A549 (cell line): ENCODE results near the gene CEBPG. TPM values are rescaled to one million over a fixed set of nuclear protein-coding genes. Genes with fewer than 3 reads are reported as not detected.

Source experiments
- ATAC-seq, 2 experiments: fragments of 200-7000 bp in 1 of 2; fragments of >200 bp in 1 of 2; cut with Nextera tagmentation in 1 of 2; cut with Tn5 transposase in 1 of 2; 3 replicates each; pipeline versions ENCODE4 v1.8.0 to v1.9.1; 2018 to 2020; ENCODE audit warnings: mild to moderate bottlenecking in 1 of 2, moderate library complexity in 1 of 2
- CTCF ChIA-PET: fragments of 300-600 bp; sonication (Branson Sonifier 250); formaldehyde crosslinking; extraction: SDS; loops from one replicate; lab custom pipeline; 2021; ENCODE audit warnings: antibody characterized with exemption, inconsistent platforms; lab: Yijun Ruan, JAX
- POLR2A ChIA-PET: fragments of 350-600 bp; formaldehyde crosslinking; extraction: SDS; loops from one replicate; lab custom pipeline; 2021; ENCODE audit warnings: antibody characterized with exemption, inconsistent platforms; lab: Yijun Ruan, JAX
- DNase-seq, 2 experiments: peaks; one replicate each; pipeline versions ENCODE4 v3.0.0 to v3.0.0-alpha.2; 2011 to 2016; ENCODE audit warnings: low read depth in 1 of 2, low spot score in 1 of 2
- FAIRE-seq: peaks from 2 replicates; lab custom pipeline; 2011; peaks lifted over from hg19 to GRCh38; lab: Jason Lieb, UNC
- H3K27ac ChIP-seq, 2 experiments: fragments of >200 bp; sonication (Bioruptor Twin); formaldehyde crosslinking; 3 replicates each; pipeline ENCODE4 v1.5.1; 2016 to 2017
- H3K4me1 ChIP-seq: fragments of >200 bp; sonication (Bioruptor Twin); formaldehyde crosslinking; 3 replicates; pipeline ENCODE4 v1.6.1; 2016
- H3K4me2 ChIP-seq: fragments of >200 bp; sonication (Bioruptor Twin); formaldehyde crosslinking; 3 replicates; pipeline ENCODE4 v1.6.1; 2016
- H3K4me3 ChIP-seq: fragments of >200 bp; sonication (Bioruptor Twin); formaldehyde crosslinking; 3 replicates; pipeline ENCODE4 v1.5.1; 2016
- H3K9me3 ChIP-seq: fragments of >200 bp; sonication (Bioruptor Twin); formaldehyde crosslinking; 3 replicates; pipeline ENCODE4 v1.6.1; 2016
- BHLHE40 ChIP-seq: IDR thresholded peaks from 2 replicates; pipeline ENCODE4 v1.6.1; 2012; ENCODE audit warnings: low read depth, low read length, inconsistent platforms
- CBX2 ChIP-seq: fragments of 200-600 bp; sonication (generic); IDR thresholded peaks from 2 replicates; pipeline ENCODE4 v1.6.1; 2016; ENCODE audit warnings: low read depth, mild to moderate bottlenecking, borderline replicate concordance
- CEBPB ChIP-seq, 2 experiments: fragments of >200 bp in 1 of 2; sonication (Bioruptor Twin) in 1 of 2; formaldehyde crosslinking in 1 of 2; IDR thresholded peaks; 2 replicates each; pipeline ENCODE4 v1.6.1; 2012 to 2016
- CHD2 ChIP-seq: fragments of 150-350 bp; IDR thresholded peaks from 2 replicates; pipeline ENCODE4 v1.6.1; 2014; ENCODE audit warnings: low read length; ENCODE audit not compliant: partially characterized antibody
- CHD4 ChIP-seq: fragments of 200-600 bp; sonication (generic); IDR thresholded peaks from 2 replicates; pipeline ENCODE4 v1.6.1; 2016; ENCODE audit warnings: antibody characterized with exemption, mild to moderate bottlenecking, borderline replicate concordance
- EHF ChIP-seq: fragments of 250-450 bp; sonication (Bioruptor Pico); IDR thresholded peaks from 2 replicates; pipeline ENCODE4 v1.5.0; 2020; ENCODE audit warnings: mild to moderate bottlenecking
- EHMT2 ChIP-seq: fragments of 200-600 bp; sonication (generic); IDR thresholded peaks from 2 replicates; pipeline ENCODE4 v1.6.1; 2016; ENCODE audit warnings: antibody characterized with exemption, low read depth, mild to moderate bottlenecking, moderate library complexity
- ESRRA ChIP-seq: fragments of 150-350 bp; IDR thresholded peaks from 2 replicates; pipeline ENCODE4 v1.6.1; 2014; ENCODE audit warnings: mild to moderate bottlenecking, low read length, borderline replicate concordance
- FOXS1 ChIP-seq: fragments of 250-450 bp; sonication (Bioruptor Pico); IDR thresholded peaks from 2 replicates; pipeline ENCODE4 v1.5.0; 2020; ENCODE audit warnings: mild to moderate bottlenecking, moderate library complexity
- GATA3 ChIP-seq: IDR thresholded peaks from 2 replicates; pipeline ENCODE4 v1.6.1; 2012; ENCODE audit warnings: borderline replicate concordance
- HOXB13 ChIP-seq: fragments of 250-450 bp; sonication (Bioruptor Pico); IDR thresholded peaks from 2 replicates; pipeline ENCODE4 v1.5.0; 2020; ENCODE audit warnings: low read depth, mild to moderate bottlenecking, moderate library complexity
- KDM5A ChIP-seq: fragments of 200-600 bp; sonication (generic); IDR thresholded peaks from 2 replicates; pipeline ENCODE4 v1.6.1; 2016; ENCODE audit warnings: antibody characterized with exemption, mild to moderate bottlenecking
- MAFK ChIP-seq: fragments of 450-650 bp; IDR thresholded peaks from 2 replicates; pipeline ENCODE4 v1.6.1; 2014; ENCODE audit not compliant: partially characterized antibody
- NR3C1 ChIP-seq: fragments of >200 bp; sonication (Bioruptor Twin); formaldehyde crosslinking; IDR thresholded peaks from 3 replicates; pipeline ENCODE4 v1.6.1; 2017
- PHF8 ChIP-seq: fragments of 200-600 bp; sonication (generic); IDR thresholded peaks from 2 replicates; pipeline ENCODE4 v1.6.1; 2016; ENCODE audit warnings: low read depth, mild to moderate bottlenecking, antibody characterized with exemption, moderate library complexity, borderline replicate concordance
- POLR2A ChIP-seq: IDR thresholded peaks from 2 replicates; pipeline ENCODE4 v1.6.1; 2012; ENCODE audit warnings: mild to moderate bottlenecking, low read length
- POLR2AphosphoS2 ChIP-seq: conservative IDR thresholded peaks from 2 replicates; pipeline ENCODE4 v1.6.1; 2012; ENCODE audit warnings: low read length, improper control_type of control experiment, inconsistent platforms
- RARB ChIP-seq: fragments of 250-450 bp; sonication (Bioruptor Pico); IDR thresholded peaks from 2 replicates; pipeline ENCODE4 v1.8.0; 2021; ENCODE audit warnings: mild to moderate bottlenecking, moderate library complexity
- SREBF2 ChIP-seq: fragments of 450-650 bp; IDR thresholded peaks from 2 replicates; pipeline ENCODE4 v1.6.1; 2014; ENCODE audit warnings: mild to moderate bottlenecking, moderate library complexity
- TFCP2L1 ChIP-seq: fragments of 250-450 bp; sonication (Bioruptor Pico); IDR thresholded peaks from 2 replicates; pipeline ENCODE4 v1.5.0; 2021; ENCODE audit warnings: mild to moderate bottlenecking
- ZC3H11A ChIP-seq: fragments of 450-650 bp; IDR thresholded peaks from 2 replicates; pipeline ENCODE4 v1.6.1; 2014; ENCODE audit warnings: antibody characterized with exemption, mild to moderate bottlenecking
- WGBS: methylation state at CpG from one replicate; pipeline ENCODE4 v1.1.6; 2017; ENCODE audit errors: missing lambda C conversion rate; 5-methylcytosine and 5-hydroxymethylcytosine counted together
- polyA plus RNA-seq, 4 experiments: library from polyadenylated mRNA; depleted of rRNA in 3 of 4; stranded (reverse); fragments of >200 nt; fragmentation: RNase III in 1 of 4; extraction: RNeasy Plus Mini Kit Qiagen cat#74134 plus additional on column Dnase treatment in 1 of 4; gene quantifications; 2 replicates in 3 of 4; 3 replicates in 1 of 4; pipeline ENCODE4 v1.2.3, GENCODE V29; 2011 to 2017
- TF ChIP-seq, protein P1 (sequence below): fragments of >200 bp; sonication (Bioruptor Twin); formaldehyde crosslinking; IDR thresholded peaks from 3 replicates; pipeline ENCODE4 v1.5.1; 2016
- TF ChIP-seq, protein P2 (sequence below): IDR thresholded peaks from 2 replicates; pipeline ENCODE4 v1.6.1; 2012
- TF ChIP-seq, protein P3 (sequence below): fragments of >200 bp; sonication (Bioruptor Twin); formaldehyde crosslinking; IDR thresholded peaks from 2 replicates; pipeline ENCODE4 v1.6.1; 2016
- TF ChIP-seq, protein P4 (sequence below): fragments of 450-650 bp; IDR thresholded peaks from 2 replicates; pipeline ENCODE4 v1.6.1; 2014; ENCODE audit warnings: antibody characterized with exemption
- TF ChIP-seq, protein P5 (sequence below): IDR thresholded peaks from 2 replicates; pipeline ENCODE4 v1.6.1; 2012; ENCODE audit warnings: low read depth, borderline replicate concordance

CEBPG gene
- polyA plus RNA-seq, 2 of the 4 experiments (the other 2 are of a cell fraction): 34.3 to 138 TPM

DNA sequence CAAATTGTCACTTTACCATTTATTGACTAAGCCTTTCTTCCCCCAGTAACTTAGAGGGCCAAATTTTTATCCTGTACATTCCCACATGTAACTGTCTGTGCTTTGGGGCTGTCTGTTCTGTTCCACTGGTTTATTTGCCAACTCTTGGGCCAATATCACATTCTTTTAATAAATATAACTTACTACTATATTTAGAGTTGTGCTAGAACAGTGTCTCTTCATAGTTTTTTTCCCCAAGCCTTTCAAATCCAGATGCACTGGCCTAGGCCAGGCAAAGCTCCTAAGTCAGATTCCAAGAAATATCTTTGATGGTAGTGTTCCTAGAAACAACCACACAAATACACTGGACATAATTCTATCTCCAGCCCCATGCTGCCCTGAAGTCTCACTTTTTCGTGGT, 16.0 kb upstream of the CEBPG start:
- Histone ChIP-seq H3K4me2 (no peak overlapping the region), H3K27ac (no peak overlapping the region), H3K9me3 (peaks cover 19% of the 10 kb centered on the region), H3K4me1 (no peaks in the 10 kb centered on the region), H3K4me3 (no peak overlapping the region)
- WGBS: 0% methylated on average over 1 of the region's 1 CpG
- peak; percentile 36 for FAIRE-seq
- no peak for ATAC-seq
- no peak for DNase-seq
- ChIA-PET POLR2A (interaction anchor here (0.6 to 3.2 kb wide), 2 partner anchors 16 to 32 kb away, joined by 3 to 19 read pairs; partner anchors contain the start of gene CEBPG), CTCF (interaction anchor here (0.7 to 2.5 kb wide), 10 partner anchors 10 to 421 kb away, joined by 3 to 9 read pairs (median 4); partner anchors contain the start of genes CEBPA and CEBPG)
- TF ChIP-seq ESRRA (no peak), HOXB13 (CRISPR knock-in tag) (no peak), CEBPB (IDR thresholded peaks at IDR 0.05) (no peak), FOXS1 (CRISPR knock-in tag) (no peak)
- TF ChIP-seq, protein P1, sequence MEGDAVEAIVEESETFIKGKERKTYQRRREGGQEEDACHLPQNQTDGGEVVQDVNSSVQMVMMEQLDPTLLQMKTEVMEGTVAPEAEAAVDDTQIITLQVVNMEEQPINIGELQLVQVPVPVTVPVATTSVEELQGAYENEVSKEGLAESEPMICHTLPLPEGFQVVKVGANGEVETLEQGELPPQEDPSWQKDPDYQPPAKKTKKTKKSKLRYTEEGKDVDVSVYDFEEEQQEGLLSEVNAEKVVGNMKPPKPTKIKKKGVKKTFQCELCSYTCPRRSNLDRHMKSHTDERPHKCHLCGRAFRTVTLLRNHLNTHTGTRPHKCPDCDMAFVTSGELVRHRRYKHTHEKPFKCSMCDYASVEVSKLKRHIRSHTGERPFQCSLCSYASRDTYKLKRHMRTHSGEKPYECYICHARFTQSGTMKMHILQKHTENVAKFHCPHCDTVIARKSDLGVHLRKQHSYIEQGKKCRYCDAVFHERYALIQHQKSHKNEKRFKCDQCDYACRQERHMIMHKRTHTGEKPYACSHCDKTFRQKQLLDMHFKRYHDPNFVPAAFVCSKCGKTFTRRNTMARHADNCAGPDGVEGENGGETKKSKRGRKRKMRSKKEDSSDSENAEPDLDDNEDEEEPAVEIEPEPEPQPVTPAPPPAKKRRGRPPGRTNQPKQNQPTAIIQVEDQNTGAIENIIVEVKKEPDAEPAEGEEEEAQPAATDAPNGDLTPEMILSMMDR: no peak

DNA sequence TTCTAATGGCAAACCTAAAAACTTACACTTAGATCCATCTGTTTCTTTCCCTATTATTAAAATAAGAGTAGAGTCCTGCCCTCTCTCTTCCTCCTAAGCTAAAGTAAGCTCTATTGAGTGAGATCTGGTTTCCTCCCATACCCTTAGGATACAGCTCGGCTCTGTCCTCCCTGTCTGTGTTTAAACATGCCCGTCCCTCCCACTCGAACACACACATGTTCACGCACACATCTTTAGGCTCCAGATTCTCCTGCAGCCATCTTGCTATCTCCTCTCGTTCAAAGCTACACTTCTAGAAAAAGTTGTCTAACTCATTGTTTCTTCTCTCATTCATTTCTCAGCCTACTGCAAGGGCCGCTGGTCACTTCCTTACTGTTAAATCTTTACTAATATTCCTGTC, 15.1 kb upstream of the CEBPG start:
- ATAC-seq (no peak), DNase-seq (no peak), FAIRE-seq (no peak)
- TF ChIP-seq PHF8: no peak
- H3K4me3 ChIP-seq: no peak overlapping the region
- WGBS: 39% methylated on average over 6 of the region's 6 CpGs
- ChIA-PET CTCF (interaction anchor here (0.6 to 2.9 kb wide), 12 partner anchors 8 to 382 kb away, joined by 3 to 17 read pairs (median 4); partner anchors contain the start of genes CEBPA and CEBPG), POLR2A (interaction anchor here (3.2 kb wide), 1 partner anchor 15 kb away, joined by 19 read pairs; the partner anchor contains the start of gene CEBPG)
- no peak overlapping the region for H3K27ac ChIP-seq
- H3K9me3 ChIP-seq: peaks cover 19% of the 10 kb centered on the region
- H3K4me1 ChIP-seq: no peaks in the 10 kb centered on the region
- no peak overlapping the region for H3K4me2 ChIP-seq

DNA sequence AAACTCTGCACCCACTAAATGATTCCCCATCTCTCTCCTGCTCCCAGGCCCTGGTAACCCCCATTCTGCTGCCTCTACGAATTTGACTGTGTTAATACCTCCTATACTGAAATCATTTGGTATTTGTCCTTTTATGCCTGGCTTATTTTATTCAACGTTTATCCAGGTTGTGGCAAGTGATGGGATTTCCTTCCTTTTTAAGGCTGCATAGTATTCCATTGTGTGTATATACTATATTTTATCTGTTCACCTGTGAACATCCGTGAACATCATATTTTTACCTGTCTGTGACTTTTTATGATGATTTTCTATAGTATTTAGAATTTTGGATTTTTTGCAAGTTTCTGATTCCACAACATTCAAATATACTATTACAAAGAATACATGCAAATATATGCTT, 13.9 kb upstream of the CEBPG start:
- H3K4me3 ChIP-seq: no peak overlapping the region
- no peaks in the 10 kb centered on the region for H3K4me1 ChIP-seq
- no peak overlapping the region for H3K4me2 ChIP-seq
- 4% methylated on average over 3 of the region's 3 CpGs for WGBS
- no peak for FAIRE-seq
- no peak for ATAC-seq
- TF ChIP-seq, protein P2, sequence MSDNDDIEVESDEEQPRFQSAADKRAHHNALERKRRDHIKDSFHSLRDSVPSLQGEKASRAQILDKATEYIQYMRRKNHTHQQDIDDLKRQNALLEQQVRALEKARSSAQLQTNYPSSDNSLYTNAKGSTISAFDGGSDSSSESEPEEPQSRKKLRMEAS: no peak
- TF ChIP-seq GATA3 (no peak), NR3C1 (no peak), BHLHE40 (no peak), POLR2AphosphoS2 (no peak), EHF (CRISPR knock-in tag) (no peak), CHD2 (no peak)
- TF ChIP-seq, protein P3, sequence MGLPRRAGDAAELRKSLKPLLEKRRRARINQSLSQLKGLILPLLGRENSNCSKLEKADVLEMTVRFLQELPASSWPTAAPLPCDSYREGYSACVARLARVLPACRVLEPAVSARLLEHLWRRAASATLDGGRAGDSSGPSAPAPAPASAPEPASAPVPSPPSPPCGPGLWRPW: no peak
- TF ChIP-seq, all 56 proteins: peak for 0
- POLR2A ChIA-PET: interaction anchor here (3.2 kb wide), 1 partner anchor 14 kb away, joined by 19 read pairs; the partner anchor contains the start of gene CEBPG
- no peak overlapping the region for H3K27ac ChIP-seq
- no peak for DNase-seq
- CTCF ChIA-PET: interaction anchor here (1.2 to 2.9 kb wide), 8 partner anchors 11 to 125 kb away, joined by 3 to 17 read pairs (median 4); no protein-coding TSS in a partner anchor
- H3K9me3 ChIP-seq: peaks cover 15% of the 10 kb centered on the region

DNA sequence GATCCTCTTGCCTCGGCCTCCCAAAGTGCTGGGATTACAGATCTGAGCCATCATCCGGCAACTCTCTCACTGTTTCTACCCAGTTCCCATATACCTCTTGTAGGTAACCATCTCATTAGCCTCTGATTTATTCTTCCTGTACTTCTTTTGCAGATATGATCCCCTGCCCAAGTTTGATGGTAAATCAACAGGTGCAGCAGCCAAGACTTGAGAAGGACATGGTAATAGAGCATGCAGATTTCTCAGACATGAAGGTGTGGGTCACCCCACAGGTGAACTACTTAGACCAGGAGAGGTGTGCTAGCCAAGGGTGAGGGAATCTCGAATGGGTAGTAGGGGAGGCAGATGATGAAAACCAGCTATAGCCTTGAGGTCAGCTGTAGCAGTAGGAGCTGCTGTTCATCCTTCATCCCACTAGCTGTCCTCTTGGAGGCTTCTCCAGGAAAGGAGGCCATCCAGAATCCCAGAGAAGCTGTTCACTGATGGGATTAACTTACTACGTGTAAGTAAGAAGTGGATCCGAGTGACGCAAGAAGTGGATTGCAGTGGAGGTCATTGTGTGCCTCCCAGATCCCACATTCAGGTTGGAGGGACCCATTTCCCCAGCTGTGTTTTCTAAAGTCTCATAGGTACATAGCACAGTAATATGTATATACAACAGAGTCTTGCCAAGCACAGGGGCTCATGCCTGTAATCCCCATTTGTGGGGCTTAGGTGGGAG, 10.8 kb upstream of the CEBPG start:
- no peaks in the 10 kb centered on the region for H3K9me3 ChIP-seq
- WGBS: 51% methylated on average over 6 of the region's 6 CpGs
- no peak overlapping the region for H3K27ac ChIP-seq
- TF ChIP-seq RARB (CRISPR knock-in tag) (no peak), ZC3H11A (no peak), MAFK (no peak), SREBF2 (no peak), EHMT2 (no peak), TFCP2L1 (CRISPR knock-in tag) (no peak), KDM5A (no peak), EHF (CRISPR knock-in tag) (no peak), CHD4 (no peak), POLR2A (no peak), CBX2 (no peak)
- TF ChIP-seq, protein P2: no peak
- TF ChIP-seq, protein P4, sequence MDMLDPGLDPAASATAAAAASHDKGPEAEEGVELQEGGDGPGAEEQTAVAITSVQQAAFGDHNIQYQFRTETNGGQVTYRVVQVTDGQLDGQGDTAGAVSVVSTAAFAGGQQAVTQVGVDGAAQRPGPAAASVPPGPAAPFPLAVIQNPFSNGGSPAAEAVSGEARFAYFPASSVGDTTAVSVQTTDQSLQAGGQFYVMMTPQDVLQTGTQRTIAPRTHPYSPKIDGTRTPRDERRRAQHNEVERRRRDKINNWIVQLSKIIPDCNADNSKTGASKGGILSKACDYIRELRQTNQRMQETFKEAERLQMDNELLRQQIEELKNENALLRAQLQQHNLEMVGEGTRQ: no peak
- TF ChIP-seq, protein P3: no peak
- TF ChIP-seq, protein P5, sequence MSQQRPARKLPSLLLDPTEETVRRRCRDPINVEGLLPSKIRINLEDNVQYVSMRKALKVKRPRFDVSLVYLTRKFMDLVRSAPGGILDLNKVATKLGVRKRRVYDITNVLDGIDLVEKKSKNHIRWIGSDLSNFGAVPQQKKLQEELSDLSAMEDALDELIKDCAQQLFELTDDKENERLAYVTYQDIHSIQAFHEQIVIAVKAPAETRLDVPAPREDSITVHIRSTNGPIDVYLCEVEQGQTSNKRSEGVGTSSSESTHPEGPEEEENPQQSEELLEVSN: no peak
- FAIRE-seq (peak; percentile 74), ATAC-seq (no peak), DNase-seq (no peak)
- POLR2A ChIA-PET: interaction anchor here (0.8 to 1.5 kb wide), 3 partner anchors 10 to 60 kb away, joined by 3 to 6 read pairs (median 5); partner anchors contain the start of gene CEBPA
- peaks cover under 1% of the 10 kb centered on the region; the same call in 1 of the 3 replicates for H3K4me1 ChIP-seq
- H3K4me2 ChIP-seq: no peak overlapping the region
- H3K4me3 ChIP-seq: no peak overlapping the region
- CTCF ChIA-PET: interaction anchor here (0.6 to 3.3 kb wide), 12 partner anchors 9 to 128 kb away, joined by 3 to 16 read pairs (median 4); partner anchors contain the start of genes CEBPA and CEBPG
